Hematopoietic multipotent progenitor cell treated with erythropoietin and hydrocortisone succinate and interleukin-3 and kit ligand, for 4 days (in vitro differentiated cells): Measurements from ENCODE around the gene PLPPR4.
"Not testable (repeated sequence)": the region's sequence is repeated elsewhere in the genome, so short reads cannot be mapped to it uniquely, and the experiment has no call there.

Source experiments
- DNase-seq: peaks from one replicate; pipeline ENCODE4 v3.0.0-alpha.2; 2015

PLPPR4 gene

GRCh38 chr1:99270646-99271045 lies 6.4 kb downstream of the PLPPR4 start:
- no peak for DNase-seq

GRCh38 chr1:99271249-99271648 lies 7.0 kb downstream of the PLPPR4 start:
- DNase-seq: no peak

GRCh38 chr1:99277066-99277465 lies 12.8 kb downstream of the PLPPR4 start:
- no peak for DNase-seq

DNA sequence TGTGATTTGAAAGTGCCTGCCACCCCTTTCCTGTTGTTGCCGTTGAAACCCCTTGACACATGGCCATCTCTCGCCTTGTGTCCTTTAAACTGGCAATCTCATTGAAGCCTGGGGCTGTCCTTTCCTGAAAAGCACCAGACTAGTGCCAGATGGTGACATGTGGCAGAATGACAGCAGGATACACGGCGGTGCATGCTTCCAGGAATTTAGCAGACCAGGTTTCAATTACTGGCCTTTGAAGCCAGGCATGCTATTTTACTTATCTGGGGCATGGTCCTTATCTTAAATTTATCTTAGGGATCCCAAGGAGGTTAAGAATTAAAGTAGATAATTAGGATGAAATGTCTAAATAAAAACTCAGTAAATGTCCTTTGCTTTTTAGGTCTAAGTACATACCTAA lies 15.2 kb downstream of the PLPPR4 start:
- no peak for DNase-seq

- no peak for DNase-seq
Observed at GRCh38 chr1:99281105-99281504, 16.8 kb downstream of the PLPPR4 start.

- no peak for DNase-seq
Observed at GRCh38 chr1:99282536-99282935, 18.2 kb downstream of the PLPPR4 start.

DNA sequence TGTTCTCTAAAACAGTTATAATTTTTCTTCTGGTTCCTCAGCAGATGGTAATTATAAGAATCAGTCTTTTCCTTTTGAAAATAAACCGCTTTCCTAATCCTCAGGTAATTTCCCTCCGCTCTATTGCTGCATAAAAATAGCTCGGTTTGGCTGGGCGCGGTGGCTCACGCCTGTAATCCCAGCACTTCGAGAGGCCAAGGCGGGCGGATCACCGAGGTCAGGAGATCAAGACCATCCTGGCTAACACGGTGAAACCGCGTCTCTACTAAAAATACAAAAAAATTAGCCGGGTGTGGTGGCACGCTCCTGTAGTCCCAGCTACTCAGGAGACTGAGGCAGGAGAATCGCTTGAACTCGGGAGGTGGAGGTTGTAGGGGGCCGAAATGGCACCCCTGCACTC lies 19.2 kb downstream of the PLPPR4 start:
- DNase-seq: not testable (repeated sequence)

DNA sequence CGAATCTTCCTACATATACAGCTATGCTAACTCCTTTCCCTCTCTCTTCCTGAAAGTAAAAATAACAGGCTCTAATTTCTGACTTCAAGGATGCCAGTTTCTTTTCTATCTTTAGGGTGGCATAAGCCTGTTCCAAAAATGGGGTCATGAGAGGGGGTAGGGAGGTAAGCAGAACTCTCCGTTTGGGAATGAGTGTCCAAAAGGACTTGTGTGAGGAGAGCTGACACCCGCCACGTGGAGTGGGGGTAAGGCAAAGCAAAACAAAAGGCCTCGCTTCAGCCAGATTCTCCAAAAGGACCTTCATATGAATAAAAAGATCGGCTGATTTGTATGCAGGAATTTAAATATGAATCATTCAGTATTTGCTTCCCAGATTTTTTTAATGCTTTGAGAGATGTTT lies 28.6 kb downstream of the PLPPR4 start:
- DNase-seq: no peak

GRCh38 chr1:99297923-99298322 lies 33.6 kb downstream of the PLPPR4 start:
- DNase-seq: no peak

DNA sequence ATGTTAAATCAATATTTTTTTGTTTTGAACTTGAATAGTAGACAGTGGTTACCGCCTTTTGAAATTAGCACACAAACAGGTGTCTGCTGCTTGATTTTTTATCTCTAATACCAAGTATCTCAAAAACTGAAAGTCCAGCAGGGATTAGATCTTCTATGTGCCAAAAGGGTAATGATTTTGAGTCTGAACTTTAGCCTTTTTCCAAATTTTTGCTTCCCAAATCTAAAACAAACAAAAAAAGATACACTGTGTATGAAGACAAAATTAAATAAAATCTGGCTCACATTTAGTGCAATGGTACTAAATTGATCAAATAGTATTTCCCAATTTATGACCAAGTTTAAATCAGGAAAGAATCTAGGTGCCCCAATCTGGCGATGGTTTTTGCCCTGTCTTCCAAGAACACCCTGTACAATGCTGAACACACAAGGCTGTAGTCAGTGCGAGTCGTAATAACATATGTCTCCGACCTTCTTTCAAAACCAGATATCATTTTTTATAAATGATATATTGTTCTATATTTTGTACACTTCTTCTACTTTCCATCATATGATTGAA lies 40.5 kb downstream of the PLPPR4 start:
- DNase-seq: no peak

GRCh38 chr1:99305626-99306025 lies 41.3 kb downstream of the PLPPR4 start:
- DNase-seq: no peak

GRCh38 chr1:99306056-99306455 lies 41.8 kb downstream of the PLPPR4 start:
- no peak for DNase-seq

DNA sequence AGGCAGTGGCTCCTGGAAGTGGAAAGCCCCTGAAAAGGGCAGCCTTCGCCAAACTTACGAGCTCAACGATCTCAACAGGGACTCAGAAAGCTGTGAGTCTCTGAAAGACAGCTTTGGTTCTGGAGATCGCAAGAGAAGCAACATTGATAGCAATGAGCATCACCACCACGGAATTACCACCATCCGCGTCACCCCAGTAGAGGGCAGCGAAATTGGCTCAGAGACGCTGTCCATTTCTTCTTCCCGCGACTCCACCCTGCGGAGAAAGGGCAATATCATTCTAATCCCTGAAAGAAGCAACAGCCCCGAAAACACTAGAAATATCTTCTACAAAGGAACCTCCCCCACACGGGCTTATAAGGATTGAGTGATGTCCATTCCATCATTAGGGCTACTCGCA lies 42.4 kb downstream of the PLPPR4 start:
- no peak for DNase-seq

DNA sequence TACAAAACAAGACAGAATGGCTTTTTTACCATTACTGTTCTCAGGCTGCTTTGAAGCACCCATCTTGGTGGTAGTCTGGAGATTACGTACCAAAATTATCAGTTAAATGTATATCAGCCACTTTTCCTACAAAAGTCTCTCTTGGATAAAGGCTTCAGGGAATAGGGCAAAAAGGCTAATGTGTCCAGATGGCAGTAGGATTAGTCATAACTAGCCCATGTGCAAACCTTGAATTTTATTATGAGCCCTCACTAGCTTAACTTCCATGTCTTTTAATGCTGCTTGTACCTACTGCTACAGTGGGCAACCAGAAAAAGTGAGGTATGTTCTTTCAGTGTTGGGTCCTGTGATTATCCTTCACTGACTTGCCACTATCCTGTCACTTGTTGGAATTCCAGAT lies 51.0 kb downstream of the PLPPR4 start:
- no peak for DNase-seq

- peak; percentile 3 for DNase-seq
Observed at GRCh38 chr1:99326215-99326949, 62.1 kb downstream of the PLPPR4 start.

- no peak for DNase-seq
Observed at GRCh38 chr1:99327357-99327756, 63.1 kb downstream of the PLPPR4 start.

- no peak for DNase-seq
Observed at GRCh38 chr1:99328171-99328570, 63.9 kb downstream of the PLPPR4 start.

- no peak for DNase-seq
Observed at GRCh38 chr1:99331083-99331482, 66.8 kb downstream of the PLPPR4 start.

- no peak for DNase-seq
Observed at GRCh38 chr1:99331636-99332035, 67.3 kb downstream of the PLPPR4 start.

GRCh38 chr1:99332561-99332960 lies 68.3 kb downstream of the PLPPR4 start:
- DNase-seq: no peak

- DNase-seq: no peak
Observed at GRCh38 chr1:99334991-99335390, 70.7 kb downstream of the PLPPR4 start.

DNA sequence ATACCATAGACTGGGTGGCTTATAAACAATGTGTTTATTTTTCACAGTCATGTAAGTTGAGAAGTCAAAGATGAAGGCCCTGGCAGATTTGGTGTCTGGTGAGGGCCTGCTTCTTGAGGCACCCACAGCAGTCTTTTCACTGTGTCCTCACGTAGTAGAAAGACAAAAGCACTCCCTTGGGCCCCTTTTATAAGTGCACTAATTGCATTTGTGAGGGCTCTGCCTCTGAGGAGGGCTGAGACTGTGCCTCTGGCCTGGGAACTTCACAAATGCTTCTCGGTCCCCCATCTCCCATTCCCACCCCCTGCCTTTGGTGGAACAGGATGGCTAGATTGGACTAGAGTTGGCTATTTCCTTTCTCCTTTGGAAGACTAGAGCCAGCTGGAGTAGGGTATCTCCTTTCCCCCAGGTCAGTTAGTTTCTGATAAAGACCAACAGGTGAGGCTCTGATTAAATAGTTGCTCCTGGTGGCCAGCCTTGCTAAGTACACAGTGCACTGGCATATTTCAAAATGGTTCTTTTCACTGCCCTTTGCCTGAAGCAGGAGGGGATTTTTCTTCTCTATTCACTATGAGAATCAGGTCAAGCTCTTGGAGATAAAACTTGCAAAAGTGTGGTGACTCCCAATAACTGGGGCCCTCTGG lies 82.9 kb downstream of the PLPPR4 start:
- DNase-seq: no peak

- no peak for DNase-seq
Observed at GRCh38 chr1:99348397-99349132, 84.3 kb downstream of the PLPPR4 start.

DNA sequence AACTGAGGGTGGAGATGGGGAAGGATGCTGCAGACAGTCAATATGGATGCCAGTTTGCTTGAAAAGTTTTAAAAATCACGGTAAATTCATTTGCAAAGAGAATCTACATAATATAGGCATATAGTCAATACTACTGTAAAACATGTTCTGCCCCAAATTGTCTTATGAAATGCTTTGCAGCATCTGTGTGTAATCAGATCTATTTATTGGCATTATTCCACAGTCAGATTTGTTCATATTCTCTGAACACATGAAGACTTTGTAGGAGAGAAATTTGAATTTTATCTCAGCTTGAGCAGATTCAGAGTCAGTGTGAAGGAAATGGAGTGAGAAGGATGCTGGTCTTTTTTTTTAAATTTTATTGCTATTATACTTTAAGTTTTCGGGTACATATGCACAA lies 88.5 kb downstream of the PLPPR4 start:
- no peak for DNase-seq
